Motor neuron (in vitro differentiated cells): Measurements from ENCODE around the gene MAK. TPM values are rescaled to one million over a fixed set of nuclear protein-coding genes. Genes with fewer than 3 reads are reported as not detected.
"Not testable (repeated sequence)": the region's sequence is repeated elsewhere in the genome, so short reads cannot be mapped to it uniquely, and the experiment has no call there.

ENCODE experiments used
- ATAC-seq, 8 experiments: fragments of 200-7000 bp; cut with Tn5 transposase; replicated peaks in 6 of 8; 2 replicates each; pipeline ENCODE4 v1.8.0; 2021; ENCODE audit warnings: mild to moderate bottlenecking in 8 of 8, moderate library complexity in 8 of 8
- H3K27ac ChIP-seq, 2 donors: fragments of 250-450 bp; sonication (Bioruptor Pico); 2 replicates each; pipeline ENCODE4 v1.9.0; 2021; ENCODE audit warnings: antibody characterized with exemption in 2 of 2, mild to moderate bottlenecking in 2 of 2, moderate library complexity in 1 of 2
- H3K4me1 ChIP-seq, 2 donors: fragments of 250-450 bp; sonication (Bioruptor Pico); replicated peaks in 1 of 2; 2 replicates each; pipeline ENCODE4 v1.6.1; 2021; ENCODE audit warnings: antibody characterized with exemption in 2 of 2, mild to moderate bottlenecking in 2 of 2, moderate library complexity in 1 of 2
- H3K4me3 ChIP-seq, 5 donors: fragments of 250-450 bp; sonication (Bioruptor Pico); 2 replicates each; pipeline ENCODE4 v1.9.0; 2021; ENCODE audit warnings: antibody characterized with exemption in 5 of 5, mild to moderate bottlenecking in 5 of 5, moderate library complexity in 4 of 5
- WGBS, 10 experiments: fragments of 450-650 bp; shearing (Covaris generic); methylation state at CpG; one replicate each; pipeline ENCODE4 v1.0.0; 2022; 5-methylcytosine and 5-hydroxymethylcytosine counted together
- in situ Hi-C, 9 experiments: fragments of 400-800 bp; cut with MboI; loops; one replicate each; pipeline ENCODE4 v1.15.0; 2021; ENCODE audit warnings: low sequenced_read_pairs in 9 of 9, low pct_unique_long_range_greater_than_20kb in 2 of 9; ENCODE audit not compliant: unreplicated experiment in 9 of 9
- total RNA-seq, 8 experiments: library from RNA; unstranded; fragments of 300-600 nt; gene quantifications; 2 replicates each; pipeline versions ENCODE4 v1.2.3 to v1.2.4, GENCODE V29; 2022

Gene MAK
- 1 to 10 TPM in 4 of 8 experiments, under 1 TPM in 4; 0.25 to 5.1 (median 0.87) TPM for total RNA-seq

GRCh38 chr6:10837995-10838793, at the start of gene MAK:
Gene MAK, minus strand, starts transcription at chr6:10838539. Its CDS starts 7,891 bp downstream, at chr6:10830648.
- in situ Hi-C loops: no loop called here
- Histone ChIP-seq H3K4me1 (peaks cover 0 to 7% of the 10 kb centered on the region in 2 donors), H3K4me3 (peak within 1 kb of the TSS; percentile 41 to 63 (median 56)), H3K27ac (no peak within 1 kb of the TSS)
- 0% methylated on average over 1 to 11 of the region's 53 CpGs; no CpG with 5 or more reads in 5 of the 10 experiments for WGBS, 10 experiments
- ATAC-seq: peak; percentile 87 to 97 (median 95)

- no peak within 1 kb of the TSS for H3K27ac ChIP-seq
- in situ Hi-C loops: no loop called here
Observed at GRCh38 chr6:10886691-10887502, 48.6 kb upstream of the MAK start, which contains the start of gene SYCP2L. Gene SYCP2L, plus strand, starts transcription at chr6:10887052. Its CDS starts 75 bp downstream, at chr6:10887127.

GRCh38 chr6:10886365-10886690, 48.0 kb upstream of the MAK start:
- in situ Hi-C loops, H3K4me1 ChIP-seq, ATAC-seq, H3K27ac ChIP-seq: not testable (repeated sequence)
- peak overlapping the region in 4 of 5 donors; percentile 33 to 50 (median 42) for H3K4me3 ChIP-seq
- 16 to 100% (median 20%) methylated on average over 1 to 9 of the region's 11 CpGs; no CpG with 5 or more reads in 1 of the 10 experiments for WGBS, 10 experiments

More at GRCh38 chr6:10886691-10887502, 48.6 kb upstream of the MAK start, which contains the start of gene SYCP2L:
- WGBS, 10 experiments: 0 to 40% (median 14%) methylated on average over 1 to 25 of the region's 58 CpGs; no CpG with 5 or more reads in 1 of the 10 experiments
- Histone ChIP-seq H3K4me1 (peaks cover 0 to 6% of the 10 kb centered on the region in 2 donors), H3K4me3 (peak within 1 kb of the TSS; percentile 12 to 50 (median 41))
- ATAC-seq: peak; percentile 28 to 90 (median 86)

GRCh38 chr6:10884245-10884972, 46.1 kb upstream of the MAK start:
- ATAC-seq: no peak
- Histone ChIP-seq H3K27ac (no peak overlapping the region), H3K4me3 (no peak overlapping the region), H3K4me1 (peaks cover 0 to 6% of the 10 kb centered on the region in 2 donors)
- WGBS, 10 experiments: 6 to 28% (median 23%) methylated on average over 9 to 24 of the region's 24 CpGs
- in situ Hi-C loops: no loop called here

- ATAC-seq: no peak
- H3K4me3 ChIP-seq: no peak overlapping the region
- peaks cover 0 to 6% of the 10 kb centered on the region in 2 donors for H3K4me1 ChIP-seq
- 0 to 40% (median 20%) methylated on average over 3 to 28 of the region's 51 CpGs; no CpG with 5 or more reads in 1 of the 10 experiments for WGBS, 10 experiments
- H3K27ac ChIP-seq: no peak overlapping the region
- in situ Hi-C loops: no loop called here
Observed at GRCh38 chr6:10883312-10884244, 45.2 kb upstream of the MAK start.

DNA sequence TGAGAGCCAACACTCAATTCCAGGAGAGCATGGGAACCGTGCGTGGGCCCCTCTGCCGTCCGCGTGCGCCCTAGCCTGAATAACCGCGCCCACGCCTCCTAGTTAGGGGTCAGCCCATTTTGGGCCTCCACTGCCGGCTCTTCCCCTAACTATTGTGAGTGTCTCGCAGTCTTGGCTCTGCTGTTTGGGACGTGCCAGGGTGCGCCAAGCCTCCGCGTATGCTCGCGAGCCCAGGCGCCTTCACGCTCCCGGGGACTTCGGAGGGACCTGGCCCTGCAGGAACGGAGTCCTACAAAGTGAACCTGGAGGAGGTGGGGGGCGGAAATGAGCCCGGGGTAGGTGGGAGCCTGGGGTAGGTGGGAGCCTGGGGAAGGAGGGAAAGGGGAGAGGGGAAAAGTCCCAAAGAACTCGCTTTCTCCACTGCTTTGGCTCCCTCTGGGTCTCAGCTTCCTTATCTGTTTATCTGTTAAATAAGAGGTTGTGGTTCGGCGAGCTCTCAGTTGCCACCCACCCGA, 44.4 kb upstream of the MAK start:
- no peak overlapping the region for H3K4me3 ChIP-seq
- WGBS, 10 experiments: 0 to 25% (median 12%) methylated on average over 1 to 9 of the region's 28 CpGs; no CpG with 5 or more reads in 6 of the 10 experiments
- in situ Hi-C loops: no loop called here
- H3K4me1 ChIP-seq: peaks cover 0 to 6% of the 10 kb centered on the region in 2 donors
- no peak for ATAC-seq
- no peak overlapping the region for H3K27ac ChIP-seq

GRCh38 chr6:10882253-10882630, 43.9 kb upstream of the MAK start:
- in situ Hi-C loops, ATAC-seq, H3K27ac ChIP-seq, H3K4me1 ChIP-seq, H3K4me3 ChIP-seq: not testable (repeated sequence)
- 13 to 63% (median 32%) methylated on average over 2 to 13 of the region's 14 CpGs; no CpG with 5 or more reads in 2 of the 10 experiments for WGBS, 10 experiments

DNA sequence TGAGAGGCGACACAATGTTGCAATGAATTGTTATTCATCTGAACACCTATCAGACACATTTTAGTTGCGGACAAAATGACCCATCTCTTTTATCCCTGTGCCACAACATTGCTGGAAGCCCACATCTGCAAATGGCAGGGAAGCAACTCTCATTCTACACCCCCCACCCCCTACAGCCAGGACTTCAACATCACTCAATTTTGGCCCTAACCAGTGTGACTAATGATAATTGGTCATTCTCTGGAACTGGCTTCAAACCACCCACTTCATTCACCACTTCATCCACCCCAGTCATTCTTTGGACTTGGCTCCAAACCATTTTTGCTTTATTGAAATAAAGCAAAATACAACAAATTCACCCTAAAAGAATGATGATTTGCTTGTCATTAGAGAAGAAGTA, 42.0 kb upstream of the MAK start:
- 81 to 100% (median 90%) methylated on average over 1 to 2 of the region's 2 CpGs; no CpG with 5 or more reads in 6 of the 10 experiments for WGBS, 10 experiments

GRCh38 chr6:10877871-10878270, 39.5 kb upstream of the MAK start:
- 57 to 83% (median 67%) methylated on average over 1 of the region's 1 CpG; no CpG with 5 or more reads in 7 of the 10 experiments for WGBS, 10 experiments

More for the DNA sequence above, 42.0 kb upstream of the MAK start:
- ATAC-seq: no peak
- Histone ChIP-seq H3K4me3 (no peak overlapping the region), H3K4me1 (no peaks in the 10 kb centered on the region), H3K27ac (no peak overlapping the region)
- in situ Hi-C loops: no loop called here

GRCh38 chr6:10877012-10877411, 38.7 kb upstream of the MAK start:
- no peak for ATAC-seq
- 86 to 100% (median 90%) methylated on average over 2 to 8 of the region's 14 CpGs; no CpG with 5 or more reads in 3 of the 10 experiments for WGBS, 10 experiments
- in situ Hi-C loops: no loop called here
- no peaks in the 10 kb centered on the region for H3K4me1 ChIP-seq
- no peak overlapping the region for H3K4me3 ChIP-seq
- H3K27ac ChIP-seq: no peak overlapping the region

More at GRCh38 chr6:10877871-10878270, 39.5 kb upstream of the MAK start:
- Histone ChIP-seq H3K4me1 (no peaks in the 10 kb centered on the region), H3K27ac (no peak overlapping the region), H3K4me3 (no peak overlapping the region)
- in situ Hi-C loops: no loop called here
- ATAC-seq: no peak

GRCh38 chr6:10875026-10875425, 36.7 kb upstream of the MAK start:
- no peak overlapping the region for H3K27ac ChIP-seq
- no peak overlapping the region for H3K4me3 ChIP-seq
- WGBS, 10 experiments: 0 to 72% (median 59%) methylated on average over 1 to 4 of the region's 4 CpGs; no CpG with 5 or more reads in 3 of the 10 experiments
- ATAC-seq: no peak
- in situ Hi-C loops: no loop called here
- H3K4me1 ChIP-seq: no peaks in the 10 kb centered on the region
